Activated CD4-positive, alpha-beta T cell treated with anti-CD3 and anti-CD28 coated beads for 36 hours (primary cell): ENCODE data around the gene AGAP6. TPM values are rescaled to one million over a fixed set of nuclear protein-coding genes. Genes with fewer than 3 reads are reported as not detected.
"Not testable (repeated sequence)": the region's sequence is repeated elsewhere in the genome, so short reads cannot be mapped to it uniquely, and the experiment has no call there.

ENCODE experiments used
- ATAC-seq: fragments of 200-7000 bp; cut with Tn5 transposase; one replicate; pipeline ENCODE4 v1.10.0; 2021; ENCODE audit warnings: mild to moderate bottlenecking, moderate library complexity
- CTCF ChIA-PET: fragments of 350-600 bp; sonication (Branson Sonifier 250); formaldehyde crosslinking; loops from one replicate; lab custom pipeline; 2021; ENCODE audit warnings: antibody characterized with exemption; lab: Charles Lee
- POLR2A ChIA-PET: fragments of 350-600 bp; sonication (Branson Sonifier 250); formaldehyde crosslinking; loops from one replicate; lab custom pipeline; 2021; ENCODE audit warnings: antibody characterized with exemption, inconsistent platforms; lab: Charles Lee
- DNase-seq: peaks from one replicate; pipeline ENCODE4 v3.0.0-alpha.2; 2020
- H3K27ac Mint-ChIP-seq: one replicate; pipeline ENCODE4 v1.8.0; 2021; ENCODE audit warnings: mixed read lengths
- H3K27me3 Mint-ChIP-seq: one replicate; pipeline ENCODE4 v1.8.0; 2021; ENCODE audit warnings: mixed read lengths
- H3K36me3 Mint-ChIP-seq: one replicate; pipeline ENCODE4 v1.8.0; 2021; ENCODE audit warnings: low read depth, mixed read lengths
- H3K4me1 Mint-ChIP-seq: one replicate; pipeline ENCODE4 v1.8.0; 2021; ENCODE audit warnings: mixed read lengths
- H3K4me3 Mint-ChIP-seq: one replicate; pipeline ENCODE4 v1.8.0; 2021; ENCODE audit warnings: mild to moderate bottlenecking, moderate library complexity, mixed read lengths
- H3K9me3 Mint-ChIP-seq: one replicate; pipeline ENCODE4 v1.8.0; 2021; ENCODE audit warnings: low read depth, mixed read lengths
- intact Hi-C, 2 experiments: fragments of 100-400 bp; cut with DNase I in 1 of 2; cut with micrococcal nuclease in 1 of 2; formaldehyde crosslinking; loops; one replicate each; pipeline versions ENCODE4 v1.14.2 to v1.15.1; 2022 to 2024; cut with DNase I, micrococcal nuclease
- total RNA-seq, 2 experiments: library from RNA; stranded (reverse); gene quantifications; one replicate each; pipeline ENCODE4 v1.2.3, GENCODE V29; 2021

AGAP6 gene
- total RNA-seq, 2 experiments from 2014 or later: 21.3 to 24.6 TPM

GRCh38 chr10:49977756-49978155 is 10.4 kb upstream of the AGAP6 start:
- H3K4me1 Mint-ChIP-seq, POLR2A ChIA-PET, H3K9me3 Mint-ChIP-seq, H3K27me3 Mint-ChIP-seq, CTCF ChIA-PET, H3K27ac Mint-ChIP-seq, intact Hi-C loops, H3K4me3 Mint-ChIP-seq, DNase-seq: not testable (repeated sequence)
- H3K36me3 Mint-ChIP-seq: peaks cover 14% of the 10 kb centered on the region
- ATAC-seq: peak; percentile 33

- H3K9me3 Mint-ChIP-seq, intact Hi-C loops, H3K27me3 Mint-ChIP-seq, ATAC-seq, POLR2A ChIA-PET, H3K27ac Mint-ChIP-seq, CTCF ChIA-PET, H3K4me1 Mint-ChIP-seq, H3K4me3 Mint-ChIP-seq, DNase-seq: not testable (repeated sequence)
- H3K36me3 Mint-ChIP-seq: peaks cover 18% of the 10 kb centered on the region
Measured at GRCh38 chr10:49987207-49987606, 999 bp upstream of the AGAP6 start.

GRCh38 chr10:49995321-49995720 is 7.1 kb downstream of the AGAP6 start:
- H3K27me3 Mint-ChIP-seq, H3K27ac Mint-ChIP-seq, POLR2A ChIA-PET, ATAC-seq, H3K4me1 Mint-ChIP-seq, intact Hi-C loops, CTCF ChIA-PET, H3K9me3 Mint-ChIP-seq, DNase-seq, H3K4me3 Mint-ChIP-seq: not testable (repeated sequence)
- peaks cover 12% of the 10 kb centered on the region for H3K36me3 Mint-ChIP-seq

GRCh38 chr10:50014024-50014423 is 25.8 kb downstream of the AGAP6 start:
- CTCF ChIA-PET, H3K27ac Mint-ChIP-seq, H3K36me3 Mint-ChIP-seq, ATAC-seq, DNase-seq, H3K4me3 Mint-ChIP-seq, intact Hi-C loops, H3K9me3 Mint-ChIP-seq, H3K4me1 Mint-ChIP-seq, POLR2A ChIA-PET, H3K27me3 Mint-ChIP-seq: not testable (repeated sequence)

- H3K4me3 Mint-ChIP-seq, POLR2A ChIA-PET, ATAC-seq, DNase-seq, H3K4me1 Mint-ChIP-seq, H3K27ac Mint-ChIP-seq, intact Hi-C loops, H3K36me3 Mint-ChIP-seq, H3K9me3 Mint-ChIP-seq, H3K27me3 Mint-ChIP-seq, CTCF ChIA-PET: not testable (repeated sequence)
Measured at GRCh38 chr10:50015596-50016220, 27.5 kb downstream of the AGAP6 start.

GRCh38 chr10:50016926-50017325 is 28.7 kb downstream of the AGAP6 start:
- POLR2A ChIA-PET, H3K9me3 Mint-ChIP-seq: not testable (repeated sequence)

GRCh38 chr10:50017646-50018045 is 29.4 kb downstream of the AGAP6 start:
- H3K36me3 Mint-ChIP-seq, DNase-seq, ATAC-seq, POLR2A ChIA-PET, H3K4me1 Mint-ChIP-seq, H3K27ac Mint-ChIP-seq, CTCF ChIA-PET, H3K9me3 Mint-ChIP-seq, H3K4me3 Mint-ChIP-seq, H3K27me3 Mint-ChIP-seq, intact Hi-C loops: not testable (repeated sequence)

More at GRCh38 chr10:50016926-50017325, 28.7 kb downstream of the AGAP6 start:
- H3K4me1 Mint-ChIP-seq, H3K27ac Mint-ChIP-seq, intact Hi-C loops, H3K27me3 Mint-ChIP-seq, H3K4me3 Mint-ChIP-seq, H3K36me3 Mint-ChIP-seq, DNase-seq, ATAC-seq, CTCF ChIA-PET: not testable (repeated sequence)

GRCh38 chr10:50019279-50019678 is 31.1 kb downstream of the AGAP6 start:
- H3K27ac Mint-ChIP-seq, H3K4me3 Mint-ChIP-seq, POLR2A ChIA-PET: not testable (repeated sequence)

GRCh38 chr10:50020451-50021024 is 32.3 kb downstream of the AGAP6 start:
- ATAC-seq, H3K27me3 Mint-ChIP-seq, H3K9me3 Mint-ChIP-seq, POLR2A ChIA-PET, intact Hi-C loops, H3K4me1 Mint-ChIP-seq, H3K36me3 Mint-ChIP-seq, DNase-seq, H3K27ac Mint-ChIP-seq, H3K4me3 Mint-ChIP-seq: not testable (repeated sequence)
- CTCF ChIA-PET: interaction anchor here (0.6 kb wide), 1 partner anchor 635 kb away, joined by 3 read pairs; no protein-coding TSS in a partner anchor

More at GRCh38 chr10:50019279-50019678, 31.1 kb downstream of the AGAP6 start:
- H3K9me3 Mint-ChIP-seq, DNase-seq, ATAC-seq, H3K4me1 Mint-ChIP-seq, H3K27me3 Mint-ChIP-seq, CTCF ChIA-PET, intact Hi-C loops, H3K36me3 Mint-ChIP-seq: not testable (repeated sequence)

- Mint-ChIP-seq H3K4me3 (no peak overlapping the region), H3K36me3 (no peaks in the 10 kb centered on the region), H3K27ac (no peak overlapping the region), H3K9me3 (no peaks in the 10 kb centered on the region), H3K4me1 (no peaks in the 10 kb centered on the region), H3K27me3 (peaks cover 20% of the 10 kb centered on the region)
- POLR2A ChIA-PET: no interaction called here
- CTCF ChIA-PET: no interaction called here
- intact Hi-C loops: no loop called here
- no peak for ATAC-seq
- DNase-seq: no peak
Measured at GRCh38 chr10:50021646-50022045, 33.4 kb downstream of the AGAP6 start.

GRCh38 chr10:50024716-50025383 is 36.6 kb downstream of the AGAP6 start:
- POLR2A ChIA-PET, ATAC-seq, DNase-seq, H3K36me3 Mint-ChIP-seq, H3K4me3 Mint-ChIP-seq, H3K9me3 Mint-ChIP-seq, intact Hi-C loops, H3K4me1 Mint-ChIP-seq, H3K27ac Mint-ChIP-seq: not testable (repeated sequence)
- CTCF ChIA-PET: interaction anchor here (0.6 kb wide), 1 partner anchor 283 kb away, joined by 5 read pairs; no protein-coding TSS in a partner anchor
- peaks cover 29% of the 10 kb centered on the region for H3K27me3 Mint-ChIP-seq

- no peaks in the 10 kb centered on the region for H3K9me3 Mint-ChIP-seq
- H3K4me1 Mint-ChIP-seq: no peaks in the 10 kb centered on the region
- no peaks in the 10 kb centered on the region for H3K36me3 Mint-ChIP-seq
- ChIA-PET CTCF (no interaction called here), POLR2A (no interaction called here)
- ATAC-seq: no peak
- DNase-seq: no peak
- H3K27ac Mint-ChIP-seq: no peak overlapping the region
- peaks cover 29% of the 10 kb centered on the region for H3K27me3 Mint-ChIP-seq
- no peak overlapping the region for H3K4me3 Mint-ChIP-seq
- intact Hi-C loops: loop anchor here in 1 of 2 experiments (1.0 kb wide), 1 partner anchor 127 kb away; no protein-coding TSS in a partner anchor
Measured at GRCh38 chr10:50025627-50026026, 37.4 kb downstream of the AGAP6 start.
